ENCODE measurements around the gene STPG3. TPM values are rescaled to one million over a fixed set of nuclear protein-coding genes. Genes with fewer than 3 reads are reported as not detected.

STPG3 gene
- total and polyA plus RNA-seq, 2 of the 4 experiments (the other 2 are of a cell fraction), result not detected

DNA sequence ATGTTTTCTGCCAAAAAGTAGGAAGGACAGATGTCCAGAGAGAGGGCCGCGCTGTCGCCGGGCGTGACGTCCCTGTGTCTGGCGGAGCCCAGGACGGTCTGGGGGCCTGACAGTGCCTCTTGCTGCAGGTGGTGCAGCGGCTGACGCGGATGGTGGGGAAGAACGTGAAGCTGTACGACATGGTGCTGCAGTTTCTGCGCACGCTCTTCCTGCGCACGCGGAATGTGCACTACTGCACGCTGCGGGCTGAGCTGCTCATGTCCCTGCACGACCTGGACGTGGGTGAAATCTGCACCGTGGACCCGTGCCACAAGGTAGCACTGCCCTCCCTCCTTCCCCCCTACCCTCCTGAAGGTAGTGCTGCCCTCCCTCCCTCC lies 11.8 kb downstream of the STPG3 start:
- 96% methylated on average over 20 of the region's 24 CpGs; no CpG with 5 or more reads in 1 of the 2 experiments for WGBS, 2 experiments (ENCODE audit: extremely low coverage in 2 of 2, insufficient read length in 1 of 2)
- no peak overlapping the region for H3K14ac ChIP-seq (replicated peaks; ENCODE audit: low read depth, low read length)
- H2BK20ac ChIP-seq (ENCODE audit: low read depth, low read length), result no peak overlapping the region
- H3K9me3 ChIP-seq (ENCODE audit: control insufficient read depth, insufficient read depth, low read length), result no peaks in the 10 kb centered on the region
- intact Hi-C loops (cut with micrococcal nuclease) (no loop called here), in situ Hi-C loops (cut with MboI; ENCODE audit: low sequenced_read_pairs) (no loop called here), dilution Hi-C loops (cut with HindIII; ENCODE audit: low sequenced_read_pairs, unreplicated experiment) (no loop called here)
- no peak overlapping the region for H4K8ac ChIP-seq (ENCODE audit: low read depth in 2 of 2, low read length in 2 of 2)
- ATAC-seq (ENCODE audit: low read depth) (no peak), DNase-seq (no peak)
- peaks cover 7% of the 10 kb centered on the region for H4K20me1 ChIP-seq (ENCODE audit: insufficient read depth, low read length)
- H4K5ac ChIP-seq (ENCODE audit: low read depth, low read length), result no peak overlapping the region
- H3K4ac ChIP-seq (ENCODE audit: low read depth, low read length), result no peak overlapping the region
- H3K9ac ChIP-seq (ENCODE audit: low read depth, low read length), result no peak overlapping the region
- H3K18ac ChIP-seq (ENCODE audit: low read depth, low read length), result no peak overlapping the region
- H2AK9ac ChIP-seq (replicated peaks; ENCODE audit: low read depth, low read length, poor library complexity), result no peak overlapping the region
- no peak overlapping the region for H2BK5ac ChIP-seq (ENCODE audit: low read depth, low read length, poor library complexity, severe bottlenecking)
- no peak overlapping the region for H3K23ac ChIP-seq (ENCODE audit: low read depth, low read length)
- H2AFZ ChIP-seq (replicated peaks; ENCODE audit: low read length, poor library complexity), result no peak overlapping the region
- no peak overlapping the region for H2BK15ac ChIP-seq (ENCODE audit: low read depth, low read length)
- H3K56ac ChIP-seq (ENCODE audit: extremely low read depth, insufficient read depth, low read length), result no peak overlapping the region
- no peak overlapping the region for H3K4me2 ChIP-seq (ENCODE audit: low read depth, low read length)
- BruUV-seq (replicated peaks), result no TSS peak
- H2AK5ac ChIP-seq (ENCODE audit: low read depth, low read length), result no peak overlapping the region; the same call in 1 of the 2 replicates
- no peak overlapping the region for H4K91ac ChIP-seq (ENCODE audit: insufficient read depth, low read depth, low read length)
- H3K36me3 ChIP-seq (ENCODE audit: control insufficient read depth, insufficient read depth, low read length), result peaks cover 53% of the 10 kb centered on the region
- no peak overlapping the region for H3K27ac ChIP-seq (ENCODE audit: insufficient read depth, low read length)
- no peak overlapping the region for H2BK120ac ChIP-seq (ENCODE audit: low read depth, low read length)
- TF ChIP-seq, protein P1, sequence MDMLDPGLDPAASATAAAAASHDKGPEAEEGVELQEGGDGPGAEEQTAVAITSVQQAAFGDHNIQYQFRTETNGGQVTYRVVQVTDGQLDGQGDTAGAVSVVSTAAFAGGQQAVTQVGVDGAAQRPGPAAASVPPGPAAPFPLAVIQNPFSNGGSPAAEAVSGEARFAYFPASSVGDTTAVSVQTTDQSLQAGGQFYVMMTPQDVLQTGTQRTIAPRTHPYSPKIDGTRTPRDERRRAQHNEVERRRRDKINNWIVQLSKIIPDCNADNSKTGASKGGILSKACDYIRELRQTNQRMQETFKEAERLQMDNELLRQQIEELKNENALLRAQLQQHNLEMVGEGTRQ (IDR thresholded peaks at IDR 0.05; ENCODE audit: low read depth, low read length), result no peak
- TF ChIP-seq MAZ (IDR thresholded peaks at IDR 0.05; ENCODE audit: borderline replicate concordance, low read depth, low read length) (no peak), BHLHE40 (IDR thresholded peaks at IDR 0.05; ENCODE audit: low read depth, low read length) (no peak)
- H3K4me1 ChIP-seq (ENCODE audit: control insufficient read depth, insufficient read depth, low read length), result no peaks in the 10 kb centered on the region
- peaks cover 10 to 40% of the 10 kb centered on the region in 2 experiments for H3K79me1 ChIP-seq (ENCODE audit: low read depth in 1 of 2, low read length in 2 of 2)
- no peaks in the 10 kb centered on the region for H3K27me3 ChIP-seq (ENCODE audit: control insufficient read depth, insufficient read depth, low read length)
- no peaks in the 10 kb centered on the region for H3K9me1 ChIP-seq (ENCODE audit: insufficient read depth, low read length)
- CTCF ChIA-PET, result no interaction called here
- H3K4me3 ChIP-seq (ENCODE audit: insufficient read depth, low read depth, low read length), result no peak overlapping the region
- POLR2A ChIA-PET (ENCODE audit: unreplicated experiment), result no interaction called here

Data from IMR-90 (cell line).